Midbrain (tissue), 1 donor: ENCODE results near the gene CNTNAP1.
"Not testable (repeated sequence)": the region's sequence is repeated elsewhere in the genome, so short reads cannot be mapped to it uniquely, and the experiment has no call there.

Source experiments
- DNase-seq: peaks from one replicate; lab custom pipeline; 2025; lab: John Stamatoyannopoulos, UW

CNTNAP1 gene

GRCh38 chr17:42681976-42682721 is at the start of gene CNTNAP1:
CNTNAP1 (plus strand) TSS chr17:42682531; CDS start chr17:42682830, 299 bp downstream.
- peak; percentile 46 for DNase-seq

DNA sequence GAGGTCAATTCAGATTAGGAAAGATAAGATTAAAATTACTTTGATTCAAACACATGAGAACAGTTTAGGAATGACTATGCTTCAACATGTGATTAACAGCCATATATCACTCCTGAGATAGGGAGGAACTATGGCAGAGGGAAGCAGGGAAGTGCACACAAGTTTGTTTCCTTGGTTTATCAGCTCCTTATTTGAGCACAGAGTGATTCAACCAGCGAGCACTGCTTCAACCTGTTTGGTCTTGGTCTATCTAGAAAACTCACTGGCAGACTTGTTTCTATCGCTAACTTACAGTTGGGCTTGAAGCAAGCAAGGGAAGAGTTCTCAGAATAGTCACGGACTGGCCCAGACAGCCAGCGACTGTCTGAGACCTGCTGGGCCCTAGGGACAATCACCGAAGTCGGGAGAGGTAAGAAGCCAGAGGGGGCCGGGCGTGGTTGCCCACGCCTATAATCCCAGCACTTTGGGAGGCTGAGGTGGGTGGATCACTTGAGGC is 49.3 kb upstream of the CNTNAP1 start:
- DNase-seq = no peak

DNA sequence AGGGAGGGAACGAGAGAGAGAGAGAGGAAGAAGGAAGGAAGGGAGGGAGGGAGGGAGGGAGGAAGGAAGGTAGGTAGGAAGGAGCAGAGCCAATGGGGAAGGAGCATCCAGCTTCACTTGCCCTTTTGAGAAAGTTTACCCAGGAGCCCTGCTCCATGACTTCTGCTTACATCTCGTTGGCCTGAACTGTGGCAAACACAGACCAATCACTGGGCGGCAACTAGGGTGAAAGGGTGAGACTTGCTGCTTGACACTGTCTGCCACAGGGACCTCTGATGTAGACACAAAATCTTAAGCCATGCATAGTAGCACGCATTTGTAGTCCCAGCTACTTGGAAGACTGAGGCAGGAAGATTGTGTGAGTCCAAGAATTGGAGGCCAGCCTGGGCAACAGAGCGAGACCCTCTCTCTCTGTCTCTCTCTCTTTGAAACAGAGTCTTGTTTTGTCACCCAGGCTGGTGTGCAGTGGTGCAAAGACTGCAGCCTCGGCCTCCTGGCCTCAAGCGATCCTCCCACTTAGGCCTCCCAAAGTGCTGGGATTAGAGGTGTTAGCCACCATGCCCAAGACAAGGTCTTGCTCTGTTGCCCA is 42.7 kb upstream of the CNTNAP1 start:
- no peak for DNase-seq

DNA sequence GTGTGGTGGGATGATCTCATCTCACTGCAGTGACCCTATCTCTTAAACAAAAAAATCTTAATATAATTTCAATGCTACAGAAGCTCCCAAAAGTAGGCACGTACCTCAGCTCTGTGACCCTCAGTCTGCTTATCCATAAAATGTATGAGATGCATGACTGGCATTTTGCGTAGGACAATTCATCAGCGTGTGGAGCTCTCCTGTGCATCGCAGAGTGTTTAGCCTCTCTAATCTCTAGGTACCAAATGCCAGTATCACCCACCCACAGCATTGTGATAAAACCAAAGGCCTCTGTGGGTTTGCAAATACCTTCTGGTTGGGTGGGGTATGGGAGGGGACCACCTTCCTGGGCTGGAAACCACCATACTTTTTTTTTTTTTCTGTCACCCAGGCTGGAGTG is 42.2 kb upstream of the CNTNAP1 start:
- DNase-seq = no peak

DNA sequence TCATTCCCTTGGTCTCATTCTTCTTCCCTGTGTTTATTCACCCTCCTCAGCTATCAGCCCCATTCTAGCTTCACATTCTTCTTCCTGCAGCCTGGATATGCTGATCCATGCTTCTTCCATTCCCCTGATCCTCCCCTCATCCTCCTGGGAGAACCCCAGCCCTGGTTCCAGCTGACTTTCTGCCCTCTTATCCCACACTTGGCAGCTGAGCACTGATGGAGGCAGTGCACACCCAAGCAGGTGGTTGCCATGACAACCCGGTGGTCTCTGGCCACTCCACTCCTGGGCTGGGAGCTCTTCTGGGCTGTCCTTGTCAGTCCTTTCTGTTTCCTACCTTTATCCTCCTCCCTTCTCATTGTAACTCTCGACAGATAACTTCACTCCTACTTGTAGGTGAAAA is 40.0 kb upstream of the CNTNAP1 start:
- no peak for DNase-seq

DNA sequence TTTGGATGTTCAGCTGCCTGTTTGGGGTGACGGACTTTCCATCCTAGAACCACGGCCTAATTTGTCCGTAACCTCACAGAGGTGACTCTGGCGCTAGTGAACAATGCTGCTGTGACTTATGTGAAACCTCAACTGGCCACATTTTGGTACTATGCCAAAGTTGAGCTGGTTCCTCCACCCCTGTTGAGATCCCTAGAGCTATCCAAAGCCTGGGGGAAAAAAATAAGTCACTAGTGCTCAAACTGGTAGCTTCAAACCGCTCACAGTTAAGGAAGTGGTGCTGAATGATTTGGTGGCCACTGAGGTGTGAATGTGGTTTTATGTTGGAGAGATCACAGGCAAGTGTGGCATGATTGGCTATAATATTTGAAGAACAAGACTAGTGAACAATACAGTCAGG is 34.6 kb upstream of the CNTNAP1 start:
- DNase-seq = no peak

DNA sequence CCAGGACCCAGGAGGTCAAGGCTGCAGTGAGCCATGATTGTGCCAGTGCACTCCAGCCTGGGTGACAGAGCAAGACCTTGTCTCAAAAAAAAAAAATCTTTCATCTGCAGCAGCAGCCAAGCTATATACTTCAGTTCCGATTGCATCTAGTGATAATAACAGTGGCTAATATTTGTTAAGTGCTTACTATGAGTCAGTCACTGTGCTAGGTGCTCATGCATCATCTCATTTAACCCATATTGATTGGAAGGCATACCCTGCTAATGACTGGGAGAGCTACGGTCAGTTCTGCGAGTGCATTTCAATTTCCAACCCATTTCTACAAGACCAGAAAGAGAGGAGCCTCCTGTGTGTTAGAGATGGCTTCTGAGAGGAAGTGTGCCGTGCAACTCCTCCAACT is 30.9 kb upstream of the CNTNAP1 start:
- DNase-seq = no peak

DNA sequence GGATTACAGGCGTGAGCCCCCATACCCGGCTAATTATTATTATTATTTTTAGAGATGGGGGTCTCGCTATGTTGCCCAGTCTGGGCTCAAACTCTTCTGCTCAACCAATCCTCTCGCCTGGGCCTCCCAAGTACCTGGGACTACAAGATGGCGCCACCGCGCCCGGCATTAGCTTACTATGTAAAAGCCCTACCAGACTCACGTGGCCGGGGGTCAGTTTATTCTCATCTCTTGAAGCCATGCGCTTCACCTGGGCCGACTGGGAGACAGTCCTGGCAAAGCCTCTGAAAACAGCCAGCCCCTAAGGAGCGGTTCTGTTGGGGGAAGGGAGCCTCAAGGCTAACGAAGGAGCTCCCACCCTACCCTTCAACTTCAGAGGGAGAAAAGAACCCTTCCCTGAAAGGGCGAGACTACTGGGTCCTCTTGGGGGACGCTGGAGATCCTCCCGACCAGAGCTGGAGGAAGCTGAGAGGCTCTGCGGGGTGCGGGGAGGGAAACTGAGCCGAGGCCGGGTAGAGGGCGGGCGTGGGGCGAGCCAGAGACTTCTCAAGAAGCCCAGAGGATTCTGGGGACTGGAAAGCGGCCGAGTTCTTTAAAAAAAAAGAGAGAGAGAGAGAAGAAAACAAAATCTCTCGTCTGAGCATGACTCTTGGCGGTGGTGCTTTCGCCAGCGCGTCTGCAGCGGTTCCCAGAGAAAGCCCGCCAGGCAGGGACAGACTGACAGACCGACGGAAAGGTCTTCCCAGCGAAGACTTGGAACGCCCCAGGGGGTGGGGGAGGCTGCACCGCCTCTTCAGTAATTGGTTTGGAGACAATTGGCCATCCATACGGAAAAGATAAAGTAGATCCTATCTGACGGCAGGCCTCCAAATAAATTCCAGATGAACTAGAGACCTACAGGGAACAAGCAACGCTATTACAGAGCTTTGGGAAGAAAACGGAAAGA is 28.9 kb upstream of the CNTNAP1 start:
- DNase-seq = peak; percentile 60

DNA sequence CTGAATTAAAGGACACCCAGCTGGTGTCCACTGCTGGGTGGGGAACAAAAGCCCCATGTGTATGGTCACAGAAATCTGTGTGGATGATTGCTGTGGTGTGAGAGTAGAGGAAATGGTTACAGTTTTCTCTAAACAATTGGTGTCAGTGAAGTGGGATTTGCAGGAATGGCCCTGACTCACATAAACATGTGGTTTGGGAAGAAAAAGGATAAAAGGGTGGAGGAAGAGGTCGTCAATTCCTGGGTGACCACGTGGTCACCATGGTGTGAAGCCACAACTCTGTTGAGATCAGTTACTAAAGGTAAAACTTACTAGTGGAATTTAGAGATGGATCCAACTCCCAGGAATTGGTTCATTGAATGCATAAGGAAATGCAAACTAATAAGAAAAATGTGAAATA is 26.8 kb upstream of the CNTNAP1 start:
- no peak for DNase-seq

- no peak for DNase-seq
Measured at GRCh38 chr17:42657824-42658588, 24.3 kb upstream of the CNTNAP1 start.

- peak; percentile 89 for DNase-seq
Measured at GRCh38 chr17:42659079-42659931, 23.0 kb upstream of the CNTNAP1 start, which contains the start of gene TUBG2. TUBG2 (plus strand) TSS chr17:42659284; CDS start chr17:42659504, 220 bp downstream.

DNA sequence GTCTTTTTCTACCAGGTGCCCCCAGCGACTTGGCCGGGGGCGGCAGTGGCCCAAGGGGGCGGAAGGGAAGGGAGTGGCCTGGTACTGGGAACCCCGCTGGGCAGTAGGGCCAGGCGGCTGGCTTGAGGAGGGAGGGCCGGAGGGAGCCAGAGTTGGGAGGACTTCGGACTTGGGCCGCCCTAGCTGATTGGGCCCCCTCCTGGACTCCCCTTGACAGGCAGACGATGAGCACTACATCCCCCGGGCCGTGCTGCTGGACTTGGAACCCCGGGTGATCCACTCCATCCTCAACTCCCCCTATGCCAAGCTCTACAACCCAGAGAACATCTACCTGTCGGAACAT is 22.4 kb upstream of the CNTNAP1 start:
- not testable (repeated sequence) for DNase-seq

- no peak for DNase-seq
Measured at GRCh38 chr17:42660692-42661345, 21.5 kb upstream of the CNTNAP1 start.

GRCh38 chr17:42665581-42666001 is 16.7 kb upstream of the CNTNAP1 start:
- no peak for DNase-seq

DNA sequence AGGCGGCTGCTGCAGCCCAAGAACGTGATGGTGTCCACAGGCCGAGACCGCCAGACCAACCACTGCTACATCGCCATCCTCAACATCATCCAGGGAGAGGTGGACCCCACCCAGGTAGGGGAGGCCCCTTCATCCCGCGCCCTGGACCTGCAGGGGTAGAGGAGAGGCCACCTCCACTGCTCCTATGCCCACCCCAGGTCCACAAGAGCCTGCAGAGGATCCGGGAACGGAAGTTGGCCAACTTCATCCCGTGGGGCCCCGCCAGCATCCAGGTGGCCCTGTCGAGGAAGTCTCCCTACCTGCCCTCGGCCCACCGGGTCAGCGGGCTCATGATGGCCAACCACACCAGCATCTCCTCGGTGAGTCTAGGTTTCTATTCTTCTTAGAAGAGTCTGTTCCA is 16.2 kb upstream of the CNTNAP1 start:
- not testable (repeated sequence) for DNase-seq

- no peak for DNase-seq
Measured at GRCh38 chr17:42667088-42667951, 15.0 kb upstream of the CNTNAP1 start.

- no peak for DNase-seq
Measured at GRCh38 chr17:42669705-42669976, 12.7 kb upstream of the CNTNAP1 start.

DNA sequence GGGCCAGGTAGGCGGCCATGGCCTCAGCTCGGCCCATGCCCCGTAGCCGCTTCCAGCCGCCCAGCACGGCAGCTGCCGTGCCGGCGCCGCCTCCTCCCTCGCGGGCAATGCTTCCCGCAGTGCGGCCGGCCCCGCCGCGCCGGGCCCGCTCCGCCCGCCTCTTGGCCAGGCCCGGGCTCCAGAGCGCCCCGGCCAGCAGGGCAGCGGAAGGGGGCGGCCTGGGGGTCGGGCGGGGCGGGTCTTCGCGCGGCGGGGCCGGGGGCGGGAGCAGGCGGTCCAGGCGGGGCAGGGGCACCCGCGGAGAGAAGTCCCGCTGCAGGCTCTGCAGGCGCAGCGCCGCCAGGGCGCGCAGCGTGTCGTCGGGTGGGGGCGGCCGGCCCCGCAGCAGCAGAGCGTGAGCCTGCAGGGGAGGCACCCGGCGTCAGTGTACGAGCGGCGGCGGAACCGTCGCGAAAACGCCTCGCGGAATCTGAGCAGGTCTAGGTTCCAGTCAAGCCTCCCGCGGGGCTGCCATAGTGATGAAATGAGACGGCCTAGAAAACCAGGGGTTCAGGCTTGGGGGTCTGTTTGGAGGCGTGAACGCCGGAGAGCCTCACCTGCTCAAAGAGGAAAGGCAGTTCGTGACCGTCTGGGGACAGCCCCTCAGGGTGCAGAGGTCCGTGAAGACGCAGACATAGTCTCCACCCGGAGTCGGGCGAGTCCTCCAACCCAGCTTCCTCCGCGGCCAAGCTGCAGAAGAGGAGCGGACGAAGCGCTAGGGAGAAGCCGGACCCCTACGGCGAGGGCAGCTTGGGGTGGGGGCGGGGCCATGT is 12.1 kb upstream of the CNTNAP1 start:
- no peak for DNase-seq
